Stimulated activated memory B cell treated with anti-CD40 and anti-IgM and Interleukin-4, amounts not matched to agents 10 μg/mL and 1 μg/mL and 100 μg/mL, for 72 hours (primary cell): Measurements from ENCODE around the gene RASA4B.
"Not testable (repeated sequence)": the region's sequence is repeated elsewhere in the genome, so short reads cannot be mapped to it uniquely, and the experiment has no call there.

ENCODE experiments used
- ATAC-seq: fragments of 150-1000 bp; cut with Tn5 transposase; 2 replicates; pipeline ENCODE4 v1.10.0; 2021
- H3K27ac Mint-ChIP-seq: one replicate; pipeline ENCODE4 v1.8.0; 2022; ENCODE audit warnings: mild to moderate bottlenecking, mixed read lengths
- H3K27me3 Mint-ChIP-seq: one replicate; pipeline ENCODE4 v1.8.0; 2022; ENCODE audit warnings: mixed read lengths
- H3K36me3 Mint-ChIP-seq: one replicate; pipeline ENCODE4 v1.8.0; 2022; ENCODE audit warnings: mixed read lengths
- H3K4me1 Mint-ChIP-seq: one replicate; pipeline ENCODE4 v1.8.0; 2022; ENCODE audit warnings: mixed read lengths
- H3K4me3 Mint-ChIP-seq: one replicate; pipeline ENCODE4 v1.8.0; 2022; ENCODE audit warnings: mild to moderate bottlenecking, moderate library complexity, mixed read lengths
- H3K9me3 Mint-ChIP-seq: one replicate; pipeline ENCODE4 v1.8.0; 2022; ENCODE audit warnings: mixed read lengths

Gene RASA4B

DNA sequence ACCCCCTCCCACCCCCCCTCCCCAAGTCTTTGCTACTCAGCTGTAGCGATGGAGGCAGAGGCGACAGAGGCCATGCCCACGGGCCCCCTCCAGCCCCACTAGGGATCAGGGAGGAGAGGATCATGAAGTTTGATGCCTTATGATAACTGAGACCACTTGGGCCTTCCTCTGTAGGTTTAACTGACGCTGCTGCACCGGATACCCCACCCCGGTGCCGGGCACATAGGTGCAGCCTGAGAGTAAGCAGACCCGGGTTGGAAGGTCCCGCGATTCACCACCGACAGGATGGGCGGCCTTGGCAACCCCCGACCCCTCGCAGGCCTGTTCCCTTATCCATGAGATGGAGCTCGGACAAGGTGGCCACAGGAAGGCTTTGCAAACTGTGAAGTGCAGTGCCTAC, 23.6 kb downstream of the RASA4B start:
- H3K27me3 Mint-ChIP-seq, H3K4me3 Mint-ChIP-seq, H3K4me1 Mint-ChIP-seq, H3K9me3 Mint-ChIP-seq, H3K27ac Mint-ChIP-seq, H3K36me3 Mint-ChIP-seq: not testable (repeated sequence)
- ATAC-seq = peak; percentile 2

DNA sequence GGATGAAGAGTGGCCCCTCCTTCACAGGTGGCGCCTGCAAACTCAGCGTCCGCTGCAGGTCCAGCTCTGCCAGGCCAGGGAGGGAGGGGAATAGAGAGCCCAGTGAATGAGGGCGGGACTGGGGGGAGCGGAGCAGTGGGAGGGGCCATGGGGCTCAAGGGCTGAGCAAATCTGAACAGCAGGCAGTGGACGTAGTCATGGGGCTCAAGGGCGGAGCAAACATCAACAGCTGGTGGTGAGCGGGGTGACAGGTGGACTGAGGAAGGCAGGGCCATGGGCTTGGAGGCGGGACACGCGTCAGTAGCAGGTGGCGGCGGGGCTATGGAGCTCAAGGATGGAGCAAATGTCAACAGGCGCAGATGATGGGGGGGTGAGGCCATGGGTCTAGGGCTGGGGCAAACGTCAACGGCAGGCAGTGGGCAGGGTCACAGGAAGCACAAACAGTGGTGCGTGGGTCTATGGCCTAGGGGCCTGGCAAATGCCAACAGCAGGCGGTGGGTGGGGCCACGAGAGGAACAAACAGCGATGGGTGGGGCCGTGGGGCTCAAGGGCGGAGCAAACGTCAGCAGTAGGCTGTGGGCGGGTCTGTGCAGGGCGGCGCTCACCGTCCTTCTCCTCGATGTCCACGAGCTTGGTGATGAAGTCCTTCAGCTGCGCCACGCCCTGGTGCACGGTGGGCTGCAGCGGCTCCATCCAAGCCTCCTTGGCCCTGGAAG, 24.2 kb downstream of the RASA4B start:
- H3K27ac Mint-ChIP-seq, H3K9me3 Mint-ChIP-seq, H3K4me1 Mint-ChIP-seq, H3K36me3 Mint-ChIP-seq, H3K4me3 Mint-ChIP-seq, H3K27me3 Mint-ChIP-seq: not testable (repeated sequence)
- ATAC-seq = peak; percentile 59

DNA sequence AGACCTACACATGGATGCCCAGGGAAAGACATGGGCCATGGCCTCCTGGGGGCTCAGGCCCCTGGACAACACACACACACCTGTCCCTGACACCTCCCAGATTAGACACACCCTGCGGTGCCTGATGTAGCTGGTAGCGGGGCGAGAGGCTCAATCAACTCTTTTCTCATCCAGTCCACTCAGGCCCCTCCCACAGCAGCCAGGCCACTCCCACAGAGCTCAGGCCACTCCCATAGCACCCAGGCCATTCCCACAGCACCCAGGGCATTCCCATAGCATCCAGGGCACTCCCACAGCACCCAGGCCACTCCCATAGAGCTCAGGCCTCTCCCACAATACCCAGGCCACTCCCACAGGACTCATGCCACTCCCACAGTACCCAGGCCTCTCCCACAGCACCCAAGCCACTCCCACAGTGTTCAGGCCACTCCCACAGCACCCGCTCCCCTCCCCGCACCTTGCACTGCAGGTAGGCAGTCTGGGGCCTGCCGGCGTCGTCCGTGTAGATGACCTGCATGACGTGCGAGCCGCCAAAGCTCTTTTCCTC, 27.0 kb downstream of the RASA4B start:
- H3K9me3 Mint-ChIP-seq, H3K27me3 Mint-ChIP-seq, H3K27ac Mint-ChIP-seq, H3K4me1 Mint-ChIP-seq, H3K4me3 Mint-ChIP-seq, H3K36me3 Mint-ChIP-seq: not testable (repeated sequence)
- peak; percentile 61 for ATAC-seq

DNA sequence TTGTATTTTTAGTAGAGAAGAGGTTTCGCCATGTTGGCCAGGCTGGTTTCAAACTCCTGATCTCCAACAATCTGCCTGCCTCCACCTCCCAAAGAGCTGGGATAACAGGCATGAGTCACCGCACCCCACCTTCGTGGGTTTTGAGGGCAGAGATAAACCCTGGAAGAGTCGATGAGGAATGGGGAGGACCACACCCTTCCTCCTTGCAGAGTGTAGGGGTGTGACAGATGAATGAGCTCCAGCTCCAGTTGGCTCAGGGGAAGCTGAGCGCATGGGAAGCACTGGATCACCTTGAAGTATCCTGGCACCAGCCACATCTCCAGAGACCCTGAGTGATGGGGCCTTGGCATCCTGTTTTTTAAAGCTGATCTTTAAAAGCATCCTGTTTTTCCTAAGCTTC, 33.3 kb downstream of the RASA4B start:
- not testable (repeated sequence) for H3K4me3 Mint-ChIP-seq, H3K27me3 Mint-ChIP-seq, H3K27ac Mint-ChIP-seq, H3K9me3 Mint-ChIP-seq, H3K4me1 Mint-ChIP-seq, H3K36me3 Mint-ChIP-seq, ATAC-seq

DNA sequence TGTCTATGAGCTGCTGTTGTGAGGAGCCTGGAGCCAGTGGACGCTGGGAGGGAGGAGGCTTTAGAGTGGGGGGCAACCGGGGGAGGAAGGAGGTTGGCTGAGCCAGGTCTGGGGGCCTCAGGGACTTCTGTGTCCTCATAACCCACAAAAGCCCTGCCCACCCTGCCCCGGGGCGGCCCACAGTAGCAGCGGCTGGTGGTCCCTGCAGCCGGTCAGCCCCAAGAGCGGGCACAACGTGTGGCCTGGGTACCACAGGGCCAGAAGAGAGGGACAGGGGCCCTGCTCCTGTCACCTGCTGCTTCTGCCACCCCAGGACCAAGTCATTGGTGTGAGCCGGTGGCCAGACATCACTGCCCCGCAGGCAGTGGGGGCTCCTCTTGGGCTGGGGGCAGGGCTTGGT, 35.6 kb downstream of the RASA4B start:
- H3K4me3 Mint-ChIP-seq, H3K27me3 Mint-ChIP-seq, H3K36me3 Mint-ChIP-seq, H3K27ac Mint-ChIP-seq, H3K9me3 Mint-ChIP-seq, ATAC-seq, H3K4me1 Mint-ChIP-seq: not testable (repeated sequence)

- not testable (repeated sequence) for H3K4me1 Mint-ChIP-seq, ATAC-seq, H3K27me3 Mint-ChIP-seq, H3K36me3 Mint-ChIP-seq, H3K9me3 Mint-ChIP-seq
- Mint-ChIP-seq H3K4me3 (peak overlapping the region; percentile 65), H3K27ac (peak overlapping the region; percentile 55)
These were observed 37.5 kb downstream of the RASA4B start for GRCh38 chr7:102479982-102480637.

DNA sequence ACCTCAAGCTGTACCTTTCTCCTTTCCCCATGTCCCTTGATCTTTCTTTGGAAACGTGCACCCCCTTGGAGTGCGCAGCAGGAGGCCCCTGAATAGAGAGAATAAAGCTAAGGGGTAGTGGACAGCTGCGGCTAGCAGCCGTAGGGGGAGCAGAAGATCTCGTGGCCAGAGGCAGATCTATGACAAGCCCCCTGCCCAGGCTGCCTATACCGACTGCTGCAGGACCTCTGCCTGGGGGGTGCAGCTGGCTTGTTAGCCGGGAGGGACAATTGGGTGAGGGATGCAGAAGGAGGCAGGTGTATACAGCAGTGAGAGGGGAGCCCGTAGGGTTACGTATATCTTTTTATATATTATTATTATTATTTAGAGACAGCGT, 38.4 kb downstream of the RASA4B start:
- not testable (repeated sequence) for H3K4me1 Mint-ChIP-seq

DNA sequence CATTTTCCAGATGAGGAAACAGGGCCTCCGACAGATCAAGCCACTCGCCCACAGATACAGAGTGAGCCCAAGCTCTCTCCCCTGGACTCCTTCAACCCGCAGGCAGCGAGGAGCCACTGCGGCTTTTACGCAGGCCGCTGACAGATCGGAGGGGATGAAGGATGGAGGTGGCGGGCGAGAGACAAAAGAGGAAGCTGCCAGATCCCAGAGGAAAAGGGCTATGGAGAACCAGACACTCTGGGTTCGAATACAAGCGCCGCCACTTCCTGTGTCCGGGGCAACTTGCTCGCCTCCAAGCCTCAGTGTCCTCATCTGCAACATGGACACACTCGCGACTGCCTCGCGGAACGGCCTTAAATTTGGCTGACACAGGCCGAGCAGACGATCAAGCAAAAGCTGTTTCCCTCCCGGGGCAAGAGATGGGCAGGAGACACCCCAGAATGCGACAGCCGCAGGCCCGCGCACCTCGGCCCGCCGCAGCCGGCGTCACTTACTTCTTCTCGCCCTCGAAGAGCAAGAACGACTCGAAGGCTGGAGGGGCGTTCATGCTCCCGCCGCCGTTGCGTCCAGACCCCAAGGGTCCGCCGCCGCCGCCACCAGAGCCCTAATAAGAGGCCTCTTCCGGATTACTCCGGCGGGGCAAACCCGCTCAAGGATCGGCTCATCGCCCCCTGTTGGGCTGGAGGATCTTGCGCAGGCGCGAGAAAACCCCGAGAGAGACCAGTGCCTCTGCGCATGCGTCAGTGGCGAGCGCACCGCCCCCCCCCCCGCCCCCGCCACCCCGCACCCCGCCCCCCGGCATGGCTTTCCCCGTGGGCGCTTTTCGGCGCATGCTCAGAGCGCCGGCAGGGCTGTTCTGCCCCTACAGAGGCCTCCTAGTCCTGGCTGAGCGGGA, 39.0 kb downstream of the RASA4B start, which contains the start of gene POLR2J:
POLR2J (minus strand) TSS at position 609 of the 895 bp plus-strand sequence; CDS start at position 547, 62 bp downstream.
- peak; percentile 91 for ATAC-seq
- peak within 1 kb of the TSS; percentile 77 for H3K27ac Mint-ChIP-seq
- not testable (repeated sequence) for H3K9me3 Mint-ChIP-seq, H3K4me1 Mint-ChIP-seq, H3K36me3 Mint-ChIP-seq, H3K27me3 Mint-ChIP-seq
- H3K4me3 Mint-ChIP-seq = peak within 1 kb of the TSS; percentile 85

More for the DNA sequence above, 38.4 kb downstream of the RASA4B start:
- H3K27me3 Mint-ChIP-seq, H3K9me3 Mint-ChIP-seq, H3K4me3 Mint-ChIP-seq, ATAC-seq, H3K27ac Mint-ChIP-seq, H3K36me3 Mint-ChIP-seq: not testable (repeated sequence)

DNA sequence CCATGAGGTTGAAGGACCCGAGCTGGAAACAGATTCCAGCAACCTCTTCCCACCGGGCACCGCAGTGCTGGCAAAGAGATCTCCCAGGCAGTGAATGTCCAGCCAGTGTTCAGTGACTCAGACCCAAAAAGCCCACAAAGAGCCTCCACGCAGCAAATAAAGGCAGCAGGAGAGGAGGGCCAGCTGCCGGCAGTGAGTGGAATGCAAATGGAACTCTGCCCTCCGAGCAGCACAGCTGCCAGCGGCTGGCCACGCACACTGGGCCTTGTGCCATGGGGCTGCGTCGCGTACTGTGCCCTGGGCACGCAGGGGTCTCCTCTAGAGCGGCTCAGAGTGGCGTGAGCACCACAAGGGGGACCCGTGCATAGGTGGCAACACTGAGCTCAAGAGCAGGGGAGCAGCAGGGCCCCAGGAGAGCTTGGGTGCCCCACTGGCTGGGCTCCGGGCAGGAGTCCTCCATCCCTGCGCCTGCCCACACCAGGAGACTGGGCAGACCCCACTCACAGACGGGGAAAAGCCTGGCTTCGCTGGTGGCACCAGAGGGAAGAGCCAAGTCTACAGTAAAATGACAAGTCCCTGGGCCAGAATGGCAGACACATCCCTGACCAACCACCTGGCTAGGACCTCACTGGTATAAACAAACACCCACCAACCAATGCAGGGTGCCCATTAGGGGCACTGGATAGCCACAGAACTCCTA, 42.7 kb downstream of the RASA4B start:
- not testable (repeated sequence) for H3K4me3 Mint-ChIP-seq, H3K4me1 Mint-ChIP-seq, ATAC-seq, H3K27me3 Mint-ChIP-seq, H3K27ac Mint-ChIP-seq, H3K9me3 Mint-ChIP-seq
- peaks cover 21% of the 10 kb centered on the region for H3K36me3 Mint-ChIP-seq

DNA sequence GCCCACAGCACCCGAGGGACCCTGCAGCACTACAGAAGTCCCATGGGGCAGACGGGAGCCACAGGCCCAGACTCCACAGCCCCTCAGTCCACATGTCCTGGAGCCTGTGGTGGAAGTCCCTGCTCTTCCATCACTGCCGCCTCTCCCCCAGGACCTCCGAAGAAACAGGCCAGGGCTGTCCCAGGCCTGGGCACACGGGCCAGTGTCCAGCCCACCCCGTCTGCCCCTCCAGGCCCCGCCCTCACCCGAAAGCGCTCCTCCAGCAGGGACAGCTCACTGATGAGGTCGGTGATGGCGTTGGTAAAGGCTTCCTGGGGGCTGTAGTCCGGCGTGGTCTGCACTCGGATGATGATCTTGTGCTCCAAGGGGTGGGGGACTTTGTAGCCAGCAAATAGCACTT, 43.5 kb downstream of the RASA4B start:
- not testable (repeated sequence) for H3K9me3 Mint-ChIP-seq, H3K4me1 Mint-ChIP-seq, ATAC-seq, H3K27me3 Mint-ChIP-seq, H3K4me3 Mint-ChIP-seq, H3K27ac Mint-ChIP-seq
- peaks cover 23% of the 10 kb centered on the region for H3K36me3 Mint-ChIP-seq

DNA sequence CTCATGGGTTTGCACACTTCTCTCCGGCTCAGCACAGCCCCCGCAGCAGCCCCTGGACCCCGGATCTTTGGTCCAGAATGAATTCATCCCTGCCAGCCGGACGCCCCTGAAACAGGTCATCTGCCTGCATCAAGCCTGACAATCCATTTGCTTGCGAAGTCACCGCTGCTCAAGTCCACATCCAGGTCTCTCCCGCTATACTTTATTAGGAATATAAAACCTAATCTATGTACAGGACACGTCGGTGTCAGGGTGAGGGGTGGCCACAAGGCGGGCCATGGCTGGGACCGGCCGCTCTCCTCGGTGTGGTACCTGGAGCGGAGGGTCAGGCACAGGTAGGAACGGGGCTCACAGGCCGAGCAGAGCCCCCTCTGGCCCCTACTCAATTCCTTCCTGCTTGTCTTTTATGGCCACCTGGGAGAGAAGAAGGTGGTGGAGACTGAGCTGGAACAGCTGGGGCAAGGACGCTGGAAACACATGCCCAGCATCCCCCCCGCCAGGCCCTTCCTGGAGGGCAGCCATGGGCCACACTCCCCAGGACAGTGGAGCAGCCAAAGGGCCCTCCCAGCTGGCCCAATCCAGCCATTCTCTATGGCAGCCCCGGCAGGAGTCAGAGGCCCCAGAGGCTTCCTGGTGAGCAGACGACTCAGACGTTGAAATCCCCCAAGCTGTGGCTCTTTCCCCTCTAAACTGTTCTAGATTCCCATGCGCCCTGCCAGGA, 44.1 kb downstream of the RASA4B start:
- peaks cover 29% of the 10 kb centered on the region for H3K36me3 Mint-ChIP-seq
- ATAC-seq = no peak
- H3K27me3 Mint-ChIP-seq = no peaks in the 10 kb centered on the region
- H3K9me3 Mint-ChIP-seq = no peaks in the 10 kb centered on the region
- peaks cover 13% of the 10 kb centered on the region for H3K4me1 Mint-ChIP-seq
- H3K4me3 Mint-ChIP-seq = no peak overlapping the region
- H3K27ac Mint-ChIP-seq = no peak overlapping the region

GRCh38 chr7:102472126-102473041, 45.2 kb downstream of the RASA4B start:
- Mint-ChIP-seq H3K36me3 (peaks cover 33% of the 10 kb centered on the region), H3K9me3 (no peaks in the 10 kb centered on the region), H3K4me1 (peaks cover 13% of the 10 kb centered on the region), H3K4me3 (no peak overlapping the region), H3K27me3 (no peaks in the 10 kb centered on the region), H3K27ac (peak overlapping the region; percentile 26)
- no peak for ATAC-seq

- Mint-ChIP-seq H3K4me3 (no peak overlapping the region), H3K4me1 (peaks cover 16% of the 10 kb centered on the region), H3K9me3 (no peaks in the 10 kb centered on the region), H3K27ac (peak overlapping the region; percentile 26), H3K27me3 (no peaks in the 10 kb centered on the region), H3K36me3 (peaks cover 35% of the 10 kb centered on the region)
- no peak for ATAC-seq
These were observed 45.8 kb downstream of the RASA4B start for GRCh38 chr7:102471791-102472125.
